HFF-Myc (cell line): ENCODE data around the gene CTNND2.

ENCODE experiments used
- DNase-seq: peaks from one replicate; pipeline ENCODE4 v3.0.0-alpha.2; 2011; ENCODE audit warnings: low read depth; ENCODE audit errors: extremely low read depth
- H3K4me3 ChIP-seq: replicated peaks from 2 replicates; pipeline ENCODE4 v1.5.1; 2011; ENCODE audit warnings: low read depth, mild to moderate bottlenecking, control low read depth, low read length
- CTCF ChIP-seq: IDR thresholded peaks from 2 replicates; pipeline ENCODE4 v1.5.1; 2012; ENCODE audit warnings: mild to moderate bottlenecking, low read depth, low read length, control low read depth; ENCODE audit errors: missing control alignments

The CTNND2 gene

GRCh38 chr5:11557063-11557462 is 347.2 kb downstream of the CTNND2 start:
- no peak for DNase-seq
- no peak for TF ChIP-seq CTCF

GRCh38 chr5:11555171-11555570 is 349.1 kb downstream of the CTNND2 start:
- no peak overlapping the region for H3K4me3 ChIP-seq
- no peak for TF ChIP-seq CTCF
- no peak for DNase-seq

More at GRCh38 chr5:11557063-11557462, 347.2 kb downstream of the CTNND2 start:
- H3K4me3 ChIP-seq, result no peak overlapping the region

- H3K4me3 ChIP-seq, result no peak overlapping the region
- no peak for DNase-seq
- no peak for TF ChIP-seq CTCF
Measured at GRCh38 chr5:11547730-11548129, 356.5 kb downstream of the CTNND2 start.

DNA sequence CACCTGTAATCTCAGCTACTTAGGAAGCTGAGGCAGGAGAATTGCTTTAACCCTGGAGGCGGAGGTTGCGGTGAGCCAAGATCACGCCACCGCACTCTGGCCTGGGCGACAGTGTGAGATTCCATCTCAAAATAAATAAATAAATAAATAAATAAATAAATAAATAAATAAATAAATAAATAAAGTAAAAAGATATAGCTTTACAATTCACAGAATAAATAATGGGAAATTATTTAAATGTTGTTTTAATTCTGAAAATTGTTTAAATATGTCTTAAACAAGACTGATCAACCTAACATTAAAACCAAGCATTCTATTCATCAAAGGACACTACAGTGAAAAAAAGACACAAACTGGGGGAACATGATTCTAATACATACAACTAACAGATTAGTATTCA is 357.1 kb downstream of the CTNND2 start:
- TF ChIP-seq CTCF, result no peak

DNA sequence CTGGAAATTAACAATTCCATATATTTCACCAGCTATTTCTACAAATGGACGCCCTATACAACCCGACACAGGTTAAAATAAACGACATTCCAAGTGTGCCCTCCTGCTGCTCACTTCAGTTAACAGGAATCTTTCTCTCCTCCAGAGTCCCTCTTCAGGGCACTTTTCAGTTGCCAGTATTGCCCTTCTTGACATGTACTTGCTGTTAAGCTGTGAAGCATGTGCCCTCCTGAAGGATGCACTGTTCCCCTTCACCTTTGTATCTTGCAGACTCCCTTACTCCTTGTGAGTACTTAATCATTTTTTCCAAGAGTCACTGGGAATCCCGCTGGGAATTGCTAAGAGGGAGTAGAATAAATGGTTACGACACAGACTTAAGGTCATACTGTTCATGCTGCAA is 364.1 kb downstream of the CTNND2 start:
- DNase-seq, result no peak
- H3K4me3 ChIP-seq, result no peak overlapping the region
- no peak for TF ChIP-seq CTCF

More for the DNA sequence above, 357.1 kb downstream of the CTNND2 start:
- DNase-seq, result no peak
- no peak overlapping the region for H3K4me3 ChIP-seq

GRCh38 chr5:11531811-11532555 is 372.3 kb downstream of the CTNND2 start:
- TF ChIP-seq CTCF, result no peak
- no peak for DNase-seq
- no peak overlapping the region for H3K4me3 ChIP-seq

GRCh38 chr5:11528720-11529119 is 375.5 kb downstream of the CTNND2 start:
- no peak for DNase-seq
- no peak for TF ChIP-seq CTCF
- H3K4me3 ChIP-seq, result no peak overlapping the region
